Activated CD4-positive, alpha-beta memory T cell treated with anti-CD3 and anti-CD28 coated beads, Interleukin-2, amount 10 ng/mL, durations not matched to agents 7 days and 5 days (primary cell): ENCODE data around the gene LIMA1. TPM values are rescaled to one million over a fixed set of nuclear protein-coding genes. Genes with fewer than 3 reads are reported as not detected.
"Not testable (repeated sequence)": the region's sequence is repeated elsewhere in the genome, so short reads cannot be mapped to it uniquely, and the experiment has no call there.

Experiments used
- CTCF ChIA-PET: fragments of 350-600 bp; sonication (Branson Sonifier 250); formaldehyde crosslinking; loops from one replicate; lab custom pipeline; 2021; ENCODE audit warnings: antibody characterized with exemption, inconsistent platforms; lab: Charles Lee
- POLR2A ChIA-PET: fragments of 350-600 bp; sonication (Branson Sonifier 250); formaldehyde crosslinking; loops from one replicate; lab custom pipeline; 2021; ENCODE audit warnings: antibody characterized with exemption; lab: Charles Lee
- DNase-seq: peaks from one replicate; pipeline ENCODE4 v3.0.0-alpha.2; 2020
- H3K27ac Mint-ChIP-seq: one replicate; pipeline ENCODE4 v1.8.0; 2021; ENCODE audit warnings: mild to moderate bottlenecking, mixed read lengths
- H3K27me3 Mint-ChIP-seq: one replicate; pipeline ENCODE4 v1.8.0; 2021; ENCODE audit warnings: mixed read lengths
- H3K36me3 Mint-ChIP-seq: one replicate; pipeline ENCODE4 v1.8.0; 2021; ENCODE audit warnings: low read depth, mixed read lengths
- H3K4me1 Mint-ChIP-seq: one replicate; pipeline ENCODE4 v1.8.0; 2021; ENCODE audit warnings: mixed read lengths
- H3K4me3 Mint-ChIP-seq: one replicate; pipeline ENCODE4 v1.8.0; 2021; ENCODE audit warnings: mild to moderate bottlenecking, mixed read lengths
- H3K9me3 Mint-ChIP-seq: one replicate; pipeline ENCODE4 v1.8.0; 2021; ENCODE audit warnings: mixed read lengths
- total RNA-seq, 2 experiments: library from RNA; stranded (reverse); gene quantifications; one replicate each; pipeline ENCODE4 v1.2.3, GENCODE V29; 2021

The LIMA1 gene
- 10 to 100 TPM; 59.4 to 59.9 TPM for total RNA-seq

- no peaks in the 10 kb centered on the region for H3K9me3 Mint-ChIP-seq
- no peaks in the 10 kb centered on the region for H3K36me3 Mint-ChIP-seq
- H3K27ac Mint-ChIP-seq: peak within 1 kb of the TSS; percentile 70
- peaks cover 26% of the 10 kb centered on the region for H3K4me1 Mint-ChIP-seq
- H3K27me3 Mint-ChIP-seq: peaks cover 13% of the 10 kb centered on the region
- H3K4me3 Mint-ChIP-seq: peak within 1 kb of the TSS; percentile 89
- CTCF ChIA-PET: interaction anchor here (0.8 to 3.2 kb wide), 14 partner anchors 20 to 213 kb away, joined by 3 to 22 read pairs (median 5); partner anchors contain the start of genes CERS5 and COX14
- POLR2A ChIA-PET: interaction anchor here (0.6 to 2.6 kb wide), 17 partner anchors 15 to 259 kb away, joined by 3 to 30 read pairs (median 4); partner anchors contain the start of genes CERS5, COX14 and RACGAP1
- DNase-seq: peak; percentile 93
Measured at GRCh38 chr12:50283229-50283923, at the start of gene LIMA1. Gene LIMA1, minus strand, starts transcription at chr12:50283520. Its CDS starts 34,769 bp downstream, at chr12:50248751.

GRCh38 chr12:50331745-50332144 lies 48.4 kb upstream of the LIMA1 start:
- ChIA-PET POLR2A (no interaction called here), CTCF (interaction anchor here (0.5 to 1.0 kb wide), 2 partner anchors 199 to 308 kb away, joined by 3 read pairs; no protein-coding TSS in a partner anchor)
- H3K9me3 Mint-ChIP-seq: no peaks in the 10 kb centered on the region
- no peaks in the 10 kb centered on the region for H3K27me3 Mint-ChIP-seq
- H3K36me3 Mint-ChIP-seq: no peaks in the 10 kb centered on the region
- H3K27ac Mint-ChIP-seq: no peak overlapping the region
- no peaks in the 10 kb centered on the region for H3K4me1 Mint-ChIP-seq
- no peak overlapping the region for H3K4me3 Mint-ChIP-seq
- DNase-seq: no peak

GRCh38 chr12:50328664-50329063 lies 45.3 kb upstream of the LIMA1 start:
- CTCF ChIA-PET, H3K27ac Mint-ChIP-seq: not testable (repeated sequence)
- POLR2A ChIA-PET: interaction anchor here (1.4 kb wide), 1 partner anchor 12 kb away, joined by 3 read pairs; no protein-coding TSS in a partner anchor

GRCh38 chr12:50326590-50327284 lies 43.4 kb upstream of the LIMA1 start:
- Mint-ChIP-seq H3K4me3 (no peak overlapping the region), H3K27ac (no peak overlapping the region), H3K4me1 (no peaks in the 10 kb centered on the region), H3K9me3 (no peaks in the 10 kb centered on the region), H3K27me3 (no peaks in the 10 kb centered on the region), H3K36me3 (no peaks in the 10 kb centered on the region)
- CTCF ChIA-PET: interaction anchor here (1.2 kb wide), 1 partner anchor 12 kb away, joined by 4 read pairs; no protein-coding TSS in a partner anchor
- POLR2A ChIA-PET: no interaction called here
- no peak for DNase-seq

More at GRCh38 chr12:50328664-50329063, 45.3 kb upstream of the LIMA1 start:
- not testable (repeated sequence) for H3K4me1 Mint-ChIP-seq, DNase-seq, H3K4me3 Mint-ChIP-seq, H3K27me3 Mint-ChIP-seq, H3K36me3 Mint-ChIP-seq, H3K9me3 Mint-ChIP-seq

GRCh38 chr12:50325890-50326391 lies 42.6 kb upstream of the LIMA1 start:
- H3K4me3 Mint-ChIP-seq: no peak overlapping the region

GRCh38 chr12:50324770-50325169 lies 41.5 kb upstream of the LIMA1 start:
- DNase-seq, H3K27me3 Mint-ChIP-seq, H3K36me3 Mint-ChIP-seq, H3K4me1 Mint-ChIP-seq, H3K27ac Mint-ChIP-seq, H3K4me3 Mint-ChIP-seq, CTCF ChIA-PET, H3K9me3 Mint-ChIP-seq, POLR2A ChIA-PET: not testable (repeated sequence)

More at GRCh38 chr12:50325890-50326391, 42.6 kb upstream of the LIMA1 start:
- CTCF ChIA-PET: no interaction called here
- no peak for DNase-seq
- H3K27ac Mint-ChIP-seq: no peak overlapping the region
- H3K36me3 Mint-ChIP-seq: no peaks in the 10 kb centered on the region
- POLR2A ChIA-PET: no interaction called here
- H3K9me3 Mint-ChIP-seq: no peaks in the 10 kb centered on the region
- no peaks in the 10 kb centered on the region for H3K27me3 Mint-ChIP-seq
- no peaks in the 10 kb centered on the region for H3K4me1 Mint-ChIP-seq

GRCh38 chr12:50324077-50324476 lies 40.8 kb upstream of the LIMA1 start:
- POLR2A ChIA-PET, H3K27ac Mint-ChIP-seq, H3K36me3 Mint-ChIP-seq, CTCF ChIA-PET, H3K4me1 Mint-ChIP-seq, H3K4me3 Mint-ChIP-seq, H3K9me3 Mint-ChIP-seq, H3K27me3 Mint-ChIP-seq, DNase-seq: not testable (repeated sequence)

- no peaks in the 10 kb centered on the region for H3K4me1 Mint-ChIP-seq
- H3K27me3 Mint-ChIP-seq: no peaks in the 10 kb centered on the region
- ChIA-PET CTCF (interaction anchor here (1.2 kb wide), 1 partner anchor 111 kb away, joined by 6 read pairs; no protein-coding TSS in a partner anchor), POLR2A (no interaction called here)
- DNase-seq: no peak
- H3K9me3 Mint-ChIP-seq: no peaks in the 10 kb centered on the region
- no peak overlapping the region for H3K27ac Mint-ChIP-seq
- H3K36me3 Mint-ChIP-seq: no peaks in the 10 kb centered on the region
- H3K4me3 Mint-ChIP-seq: no peak overlapping the region
Measured at GRCh38 chr12:50322206-50322605, 38.9 kb upstream of the LIMA1 start.

- peaks cover 6% of the 10 kb centered on the region for H3K4me1 Mint-ChIP-seq
- H3K27ac Mint-ChIP-seq: no peak overlapping the region
- DNase-seq: no peak
- H3K27me3 Mint-ChIP-seq: no peaks in the 10 kb centered on the region
- H3K4me3 Mint-ChIP-seq: no peak overlapping the region
- POLR2A ChIA-PET: no interaction called here
- CTCF ChIA-PET: interaction anchor here (2.0 kb wide), 1 partner anchor 206 kb away, joined by 10 read pairs; the partner anchor contains the start of gene COX14
- no peaks in the 10 kb centered on the region for H3K9me3 Mint-ChIP-seq
- no peaks in the 10 kb centered on the region for H3K36me3 Mint-ChIP-seq
Measured at GRCh38 chr12:50317203-50317602, 33.9 kb upstream of the LIMA1 start.

- Mint-ChIP-seq H3K4me1 (peaks cover 6% of the 10 kb centered on the region), H3K9me3 (no peaks in the 10 kb centered on the region), H3K27ac (no peak overlapping the region), H3K27me3 (no peaks in the 10 kb centered on the region), H3K36me3 (no peaks in the 10 kb centered on the region), H3K4me3 (no peak overlapping the region)
- DNase-seq: no peak
- CTCF ChIA-PET: interaction anchor here (0.7 to 2.1 kb wide), 4 partner anchors 22 to 204 kb away, joined by 3 to 16 read pairs (median 4); partner anchors contain the start of gene COX14
- POLR2A ChIA-PET: no interaction called here
Measured at GRCh38 chr12:50315803-50316202, 32.5 kb upstream of the LIMA1 start.

- ChIA-PET CTCF (interaction anchor here (0.5 to 2.1 kb wide), 26 partner anchors 9 to 240 kb away, joined by 3 to 16 read pairs (median 4); partner anchors contain the start of genes COX14 and SMARCD1), POLR2A (interaction anchor here (1.2 to 1.3 kb wide), 2 partner anchors 31 to 203 kb away, joined by 3 to 5 read pairs; partner anchors contain the start of gene COX14)
- Mint-ChIP-seq H3K9me3 (no peaks in the 10 kb centered on the region), H3K27me3 (no peaks in the 10 kb centered on the region), H3K27ac (no peak overlapping the region), H3K4me1 (peaks cover 6% of the 10 kb centered on the region), H3K4me3 (no peak overlapping the region), H3K36me3 (no peaks in the 10 kb centered on the region)
- DNase-seq: no peak
Measured at GRCh38 chr12:50314636-50315312, 31.5 kb upstream of the LIMA1 start.

GRCh38 chr12:50313971-50314370 lies 30.7 kb upstream of the LIMA1 start:
- H3K9me3 Mint-ChIP-seq, H3K27ac Mint-ChIP-seq, H3K4me1 Mint-ChIP-seq, H3K4me3 Mint-ChIP-seq, H3K36me3 Mint-ChIP-seq, H3K27me3 Mint-ChIP-seq, DNase-seq: not testable (repeated sequence)
- ChIA-PET CTCF (interaction anchor here (0.8 to 2.1 kb wide), 17 partner anchors 8 to 240 kb away, joined by 3 to 16 read pairs (median 4); partner anchors contain the start of gene COX14), POLR2A (interaction anchor here (1.2 to 1.3 kb wide), 2 partner anchors 30 to 202 kb away, joined by 3 to 5 read pairs; partner anchors contain the start of gene COX14)
